GM21423 (cell line): ENCODE results near the gene RBM5.
A peak's percentile ranks its signal among the peaks of the same experiment; 100 is the strongest.
"Not testable (repeated sequence)": the region's sequence is repeated elsewhere in the genome, so short reads cannot be mapped to it uniquely, and the experiment has no call there.

ENCODE experiments used
- ATAC-seq: cut with Tn5 transposase; IDR thresholded peaks from one replicate; pipeline ENCODE4 v1.9.1; 2021; ENCODE audit warnings: mild to moderate bottlenecking, moderate library complexity; ENCODE audit not compliant: unreplicated experiment

The RBM5 gene

DNA sequence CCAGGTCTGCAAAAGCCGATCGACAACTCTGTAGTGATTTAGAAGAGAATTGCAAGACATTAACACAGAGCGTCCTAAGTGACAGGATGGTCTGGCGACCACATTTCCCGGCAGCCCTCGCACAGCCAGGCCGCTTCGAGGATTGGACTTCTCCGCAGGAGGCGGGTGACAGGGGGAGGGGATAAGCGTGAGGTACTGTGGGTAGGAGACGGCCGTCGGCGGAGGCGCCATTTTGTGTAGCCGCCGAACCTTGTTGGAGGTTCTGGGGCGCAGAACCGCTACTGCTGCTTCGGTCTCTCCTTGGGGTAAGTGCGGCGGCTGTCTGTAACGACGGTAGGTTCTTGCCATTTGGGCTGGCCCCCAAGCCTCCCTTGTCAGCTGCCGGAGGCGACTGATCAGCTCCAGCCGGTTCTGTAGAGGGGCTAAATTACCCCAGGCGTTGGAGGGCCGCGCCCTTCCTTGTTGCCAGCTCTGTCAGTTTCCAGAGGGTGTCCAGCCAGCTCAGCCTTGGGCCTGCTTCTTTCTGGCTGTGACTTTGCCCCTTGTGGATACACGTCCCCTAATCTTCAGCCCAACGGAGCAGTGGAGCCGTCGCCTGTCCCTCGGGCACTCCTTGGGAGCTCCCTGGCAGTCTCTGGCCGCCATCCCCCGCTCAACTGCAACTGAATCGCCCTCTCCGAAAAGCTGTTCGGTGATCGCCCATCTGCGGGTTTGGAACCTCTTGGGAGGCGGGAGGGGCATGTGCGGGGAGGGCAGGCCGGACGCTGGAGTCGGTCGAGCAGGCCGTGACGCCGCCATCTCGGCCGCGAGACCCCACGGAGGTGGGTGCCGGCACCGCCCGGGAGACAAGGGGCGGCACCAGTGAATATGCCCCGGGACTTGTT lies at the start of gene RBM5:
RBM5 (plus strand) TSS at position 195 of the 884 bp plus-strand sequence. CDS start 1,516 bp downstream, outside the sequence.
- peak; percentile 98 for ATAC-seq

DNA sequence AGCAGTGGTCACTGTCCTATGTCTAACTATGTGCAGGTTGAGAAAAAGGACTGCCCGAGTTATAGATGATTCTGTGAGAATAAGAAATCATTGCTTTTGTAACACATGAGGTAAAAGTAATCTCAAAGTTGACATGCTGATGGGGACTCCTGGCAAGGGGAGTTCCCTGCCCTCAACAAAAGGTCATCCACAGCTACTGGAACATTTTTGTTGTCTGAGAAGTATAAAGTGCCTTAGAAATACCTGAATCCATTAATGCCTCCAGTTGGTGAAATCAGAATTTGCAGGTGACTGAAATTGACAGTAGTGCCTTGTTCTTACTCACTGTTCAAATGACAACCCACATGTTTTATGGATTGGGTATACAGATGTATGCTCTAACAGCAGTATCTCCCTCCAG lies 43.7 kb upstream of the RBM5 start:
- no peak for ATAC-seq

DNA sequence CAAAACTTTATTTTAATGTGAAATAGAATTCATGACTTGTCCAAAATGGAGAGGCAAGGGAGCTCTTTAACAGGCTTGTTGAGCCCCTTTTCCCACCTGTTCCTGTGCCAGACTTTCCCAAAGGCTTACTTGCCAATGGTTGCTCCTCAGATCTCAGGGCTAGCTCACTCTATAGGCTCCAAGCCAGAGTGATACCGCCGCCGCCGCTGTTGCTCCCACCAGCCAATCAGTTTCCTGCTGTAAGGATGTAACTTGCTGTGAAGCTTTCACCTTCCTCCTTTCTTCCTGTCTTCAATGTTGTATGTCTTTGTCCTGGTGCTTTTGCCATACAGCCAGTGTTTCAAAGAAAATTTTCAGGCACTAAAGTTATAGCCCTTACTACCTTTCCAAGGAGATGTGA lies 41.3 kb upstream of the RBM5 start:
- ATAC-seq = no peak

DNA sequence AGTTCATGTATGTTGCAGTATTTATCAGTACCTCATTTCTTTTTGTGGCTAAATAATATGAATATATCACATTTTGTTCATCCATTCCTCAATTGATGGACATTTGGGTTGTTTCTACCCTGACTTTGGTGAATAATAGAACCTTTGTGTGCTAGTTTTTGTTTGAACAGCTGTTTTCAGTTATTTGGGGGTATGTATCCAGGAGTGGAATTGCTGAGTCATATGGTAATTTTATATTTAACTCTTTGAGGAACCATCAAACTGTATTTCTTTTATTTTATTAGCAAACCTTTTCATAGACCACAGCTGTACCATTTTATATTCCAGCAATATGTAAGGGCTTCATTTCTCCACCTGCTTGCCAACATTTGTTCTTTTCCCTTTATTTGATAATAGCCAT lies 38.4 kb upstream of the RBM5 start:
- no peak for ATAC-seq

DNA sequence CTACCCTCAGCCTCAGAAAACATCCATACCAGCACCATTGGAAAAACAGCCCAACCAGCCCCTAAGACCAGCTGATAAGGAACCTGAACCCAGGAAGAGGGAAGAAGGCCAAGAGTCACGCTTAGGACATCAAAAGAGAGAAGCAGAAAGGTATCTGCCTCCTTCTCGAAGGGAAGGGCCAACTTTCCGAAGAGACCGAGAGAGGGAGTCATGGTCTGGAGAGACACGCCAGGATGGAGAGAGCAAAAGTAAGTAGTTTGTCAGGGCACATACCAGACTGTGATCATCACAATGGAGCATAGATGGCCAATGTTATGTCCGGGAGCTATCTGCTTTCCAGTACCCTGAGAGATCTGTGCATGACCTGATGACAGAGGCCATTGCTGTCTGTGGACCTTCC lies 31.0 kb upstream of the RBM5 start:
- no peak for ATAC-seq

DNA sequence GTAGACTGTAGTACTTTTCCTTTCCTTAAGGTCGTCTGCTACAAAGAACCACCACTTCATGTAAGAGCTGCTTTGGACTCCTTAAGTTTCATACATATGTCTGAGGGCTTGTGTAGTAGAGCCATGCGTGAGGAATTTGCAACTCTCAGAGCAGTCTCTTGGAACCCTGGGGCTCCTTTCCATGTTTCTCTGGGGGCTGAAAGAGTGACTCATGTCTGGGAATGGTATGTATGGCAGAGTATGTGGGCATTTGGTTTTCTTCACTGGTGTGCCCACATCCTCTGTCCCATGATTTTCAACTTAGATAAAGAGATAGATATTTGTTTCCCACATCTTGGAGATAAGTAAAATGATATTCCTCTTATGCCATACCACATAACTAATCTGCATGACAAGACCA lies 20.6 kb upstream of the RBM5 start:
- no peak for ATAC-seq

DNA sequence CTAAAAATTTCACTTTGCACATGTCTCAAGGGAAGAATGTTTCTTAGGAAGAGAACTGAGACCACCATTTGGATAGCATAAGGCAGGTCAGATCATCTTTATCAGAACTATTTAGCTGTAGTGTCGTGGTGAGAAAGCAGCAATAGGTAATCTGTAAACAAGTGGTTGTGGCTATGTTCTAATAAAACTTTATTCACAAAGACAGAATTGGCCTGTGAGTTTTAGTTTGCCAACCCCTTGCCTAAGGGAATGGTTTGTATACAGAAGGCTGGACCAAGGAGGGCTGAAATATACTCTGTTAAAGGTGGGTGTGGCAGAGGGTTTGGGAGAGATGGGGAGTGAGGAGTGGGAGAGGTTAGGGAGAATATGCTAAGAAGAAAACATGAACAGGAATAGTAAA lies 10.6 kb upstream of the RBM5 start:
- no peak for ATAC-seq

DNA sequence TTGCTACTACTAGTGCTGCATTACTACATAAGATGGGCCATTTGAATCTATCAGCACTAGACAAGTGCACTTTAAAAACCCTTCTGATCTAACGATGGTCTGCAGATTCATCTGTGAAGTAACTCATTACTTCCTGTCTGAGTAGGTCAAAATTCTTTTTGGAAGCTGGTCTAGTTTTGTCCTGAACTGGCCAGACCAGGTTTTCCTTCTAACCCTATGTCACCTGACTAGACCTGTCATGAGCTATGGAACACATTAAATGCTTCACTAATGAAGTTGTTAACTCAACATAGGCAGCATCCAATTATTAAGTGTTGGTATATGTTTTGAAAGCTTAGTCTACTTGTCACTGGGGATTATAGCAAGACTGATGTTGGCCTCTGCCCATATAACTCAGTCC lies 10.1 kb upstream of the RBM5 start:
- ATAC-seq = no peak

DNA sequence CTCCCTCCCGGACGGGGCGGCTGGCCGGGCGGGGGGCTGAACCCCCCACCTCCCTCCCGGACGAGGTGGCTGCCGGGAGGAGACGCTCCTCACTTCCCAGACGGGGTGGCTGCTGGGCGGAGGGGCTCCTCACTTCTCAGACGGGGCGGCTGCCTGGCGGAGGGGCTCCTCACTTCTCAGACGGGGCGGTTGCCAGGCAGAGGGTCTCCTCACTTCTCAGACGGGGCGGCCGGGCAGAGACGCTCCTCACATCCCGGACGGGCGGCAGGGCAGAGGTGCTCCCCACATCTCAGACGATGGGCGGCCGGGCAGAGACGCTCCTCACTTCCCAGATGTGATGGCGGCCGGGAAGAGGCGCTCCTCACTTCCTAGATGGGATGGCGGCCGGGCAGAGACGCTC lies 3.8 kb upstream of the RBM5 start:
- not testable (repeated sequence) for ATAC-seq

DNA sequence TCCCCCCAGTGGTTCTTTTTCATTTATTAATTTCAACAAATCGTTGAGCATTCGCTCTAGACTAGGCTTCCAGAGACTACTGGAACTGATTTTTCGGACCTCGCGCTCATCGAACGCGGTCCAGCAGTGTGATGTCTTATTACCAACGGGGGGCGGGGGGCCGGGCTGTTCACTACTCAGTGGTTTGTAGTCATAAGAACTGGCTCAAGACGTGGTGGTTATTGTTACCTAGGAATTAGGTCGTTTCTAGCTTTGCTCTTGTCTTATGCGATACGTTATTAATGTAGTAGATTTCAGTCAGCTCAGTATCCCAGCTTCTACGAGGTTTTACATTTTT lies 858 bp downstream of the RBM5 start:
- peak; percentile 14 for ATAC-seq

DNA sequence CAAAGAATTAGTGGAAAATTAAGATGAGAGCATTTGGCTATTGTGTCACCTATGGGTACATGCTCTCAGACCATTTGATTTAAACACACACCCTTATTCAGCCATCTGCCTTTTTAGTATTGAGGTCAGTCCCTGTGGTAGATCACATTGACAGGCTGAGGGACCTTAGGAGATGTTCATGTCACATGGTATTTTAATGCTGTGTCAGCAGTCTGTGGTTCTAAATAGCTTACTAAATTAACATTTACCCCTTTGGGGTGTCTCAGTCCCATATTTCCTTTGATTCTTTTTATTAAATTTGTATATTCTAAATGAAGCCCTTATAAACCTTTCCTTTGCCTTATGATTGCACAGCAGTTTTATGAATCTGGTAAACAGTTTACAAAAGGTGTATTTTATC lies 2.3 kb downstream of the RBM5 start:
- ATAC-seq = no peak

DNA sequence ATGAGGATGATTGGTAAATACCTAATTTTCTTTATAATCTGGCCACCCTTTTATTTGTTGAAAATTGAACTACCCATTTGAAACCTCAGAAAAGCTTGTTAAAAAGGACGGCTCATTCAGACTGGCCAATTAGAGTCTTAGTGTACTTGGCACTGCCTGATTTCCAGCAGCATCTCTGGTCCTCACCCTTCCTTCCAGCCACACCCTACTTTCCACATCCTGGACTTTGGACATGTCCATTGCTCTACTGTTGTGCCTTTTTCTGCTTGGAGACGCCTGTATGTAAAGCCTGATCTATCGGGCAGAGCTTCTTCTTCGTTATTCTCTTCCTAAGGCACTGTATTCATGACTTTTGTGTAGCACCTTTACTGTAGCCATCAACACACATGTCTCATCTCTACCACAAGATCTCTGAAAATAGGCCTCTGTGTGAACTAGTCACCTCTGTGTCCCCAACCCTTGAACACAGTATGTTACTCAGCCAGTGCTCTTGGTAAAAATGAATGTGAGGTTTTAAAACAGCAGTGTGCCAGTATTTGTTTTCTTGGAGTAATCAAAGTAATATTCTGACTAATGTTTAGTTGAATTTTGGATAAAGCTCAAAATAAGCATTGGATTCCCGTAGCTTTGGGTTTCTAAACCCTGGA lies 6.8 kb downstream of the RBM5 start:
- no peak for ATAC-seq

DNA sequence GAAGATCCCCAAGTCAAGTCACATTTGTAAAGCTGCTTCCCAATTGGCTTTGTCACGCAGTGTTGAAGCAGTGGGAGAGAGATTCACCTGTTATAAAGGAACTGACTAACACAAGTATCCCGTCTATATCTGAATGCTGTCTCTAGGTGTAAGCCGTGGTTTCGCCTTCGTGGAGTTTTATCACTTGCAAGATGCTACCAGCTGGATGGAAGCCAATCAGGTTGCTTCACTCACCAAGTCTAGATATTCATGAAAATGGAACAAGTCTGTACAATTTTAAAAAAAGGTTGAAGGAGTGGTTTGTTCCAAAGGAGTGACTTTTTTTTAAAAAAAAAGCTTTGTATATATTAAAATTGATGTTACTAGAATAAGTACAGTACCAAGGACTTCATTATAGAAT lies 11.7 kb downstream of the RBM5 start:
- no peak for ATAC-seq

DNA sequence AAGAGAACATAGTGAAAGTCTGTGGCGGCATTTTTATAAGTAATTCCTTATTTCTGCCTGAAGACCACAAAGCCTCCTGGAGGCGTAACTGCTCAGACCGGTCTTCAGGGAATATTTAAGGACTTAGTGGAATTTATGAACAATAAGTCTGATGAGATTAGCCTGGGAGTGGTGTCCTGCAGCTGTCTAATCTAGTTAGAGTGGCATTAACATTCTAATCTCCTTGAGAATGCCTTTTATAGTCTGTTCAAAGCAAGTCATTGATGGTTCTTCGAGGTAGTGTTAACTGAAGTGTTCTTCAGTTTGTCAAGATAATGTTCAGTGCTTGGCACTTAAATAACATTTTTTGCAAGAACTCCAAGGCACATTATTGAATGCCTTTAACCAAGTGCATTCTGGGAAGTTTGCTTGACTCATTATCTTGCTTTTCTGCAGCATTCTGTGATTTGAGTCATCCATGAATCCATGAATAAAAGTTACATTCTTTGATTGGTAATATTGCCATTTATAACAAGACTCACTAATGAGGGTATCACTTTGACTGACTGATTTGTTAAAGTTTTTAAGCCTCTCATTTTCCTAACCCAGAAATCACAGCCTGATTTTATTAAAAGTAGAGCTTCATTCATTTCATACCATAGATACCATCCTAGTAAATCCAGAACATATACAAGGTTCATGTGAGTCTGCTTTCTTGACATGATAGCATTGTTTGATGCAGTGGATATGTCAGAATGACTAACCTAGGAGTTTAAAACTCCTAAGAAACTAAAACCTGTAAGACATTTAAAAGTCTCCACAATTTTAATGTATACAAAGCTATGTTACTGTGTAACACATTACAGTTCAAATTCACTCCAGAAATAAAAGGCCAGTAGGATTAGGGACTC lies 12.5 kb downstream of the RBM5 start:
- ATAC-seq = no peak

DNA sequence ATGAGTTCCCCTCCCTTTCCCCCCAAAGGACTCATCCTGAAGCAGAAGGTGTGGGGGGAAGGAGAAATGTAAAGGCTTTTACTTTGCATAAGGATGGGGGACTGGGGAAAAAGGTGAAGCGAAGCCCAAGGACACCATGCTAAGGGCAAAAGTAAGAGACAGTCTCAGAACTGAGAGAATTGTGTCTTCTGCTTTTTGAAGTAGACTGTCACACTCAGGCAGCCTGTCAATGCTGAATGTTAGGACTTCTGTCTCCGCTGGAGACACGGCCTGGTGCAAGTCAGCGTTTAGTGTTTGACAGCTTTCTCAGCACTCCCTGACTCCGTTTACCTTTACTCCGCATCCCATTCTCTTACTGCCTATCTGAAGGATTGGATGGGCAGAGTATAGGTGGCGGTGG lies 13.8 kb downstream of the RBM5 start:
- ATAC-seq = no peak

DNA sequence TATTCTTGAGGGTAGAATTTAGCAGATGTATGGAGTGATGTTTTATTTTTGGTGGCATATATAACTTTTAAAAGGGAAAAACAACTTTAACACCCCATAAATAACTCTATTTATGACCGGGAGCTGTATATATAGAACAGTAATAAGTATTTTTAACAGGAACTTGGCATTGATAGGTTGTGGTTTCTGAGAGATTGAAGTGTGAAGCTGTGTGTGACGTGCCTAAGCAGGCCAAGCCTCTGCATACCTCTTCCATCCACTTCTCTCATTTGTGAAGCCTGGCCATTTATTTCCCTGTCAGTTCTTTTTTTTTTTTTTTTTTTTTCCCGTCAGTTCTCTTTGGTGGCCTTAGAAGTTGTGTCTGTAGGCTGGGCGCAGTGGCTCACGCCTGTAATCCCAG lies 23.0 kb downstream of the RBM5 start:
- no peak for ATAC-seq

DNA sequence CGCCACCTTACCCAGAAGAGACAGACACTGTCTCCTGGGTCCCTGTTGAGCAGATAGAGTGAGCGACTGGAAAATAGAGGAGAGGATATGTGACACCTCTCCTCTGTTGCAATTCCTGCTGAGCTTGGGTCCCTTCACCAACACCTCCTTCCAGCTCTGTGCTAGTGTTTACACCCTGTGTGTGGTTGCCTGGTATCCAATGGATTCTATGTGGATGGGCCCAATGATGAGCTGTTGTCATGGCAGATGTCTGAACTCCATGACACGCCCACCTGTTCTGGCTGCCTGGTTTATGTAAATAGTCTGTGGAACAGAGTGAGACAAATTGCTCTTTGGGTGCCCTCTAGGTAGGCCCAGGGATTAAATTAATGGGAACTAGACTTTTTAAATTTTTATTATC lies 23.7 kb downstream of the RBM5 start:
- ATAC-seq = no peak

DNA sequence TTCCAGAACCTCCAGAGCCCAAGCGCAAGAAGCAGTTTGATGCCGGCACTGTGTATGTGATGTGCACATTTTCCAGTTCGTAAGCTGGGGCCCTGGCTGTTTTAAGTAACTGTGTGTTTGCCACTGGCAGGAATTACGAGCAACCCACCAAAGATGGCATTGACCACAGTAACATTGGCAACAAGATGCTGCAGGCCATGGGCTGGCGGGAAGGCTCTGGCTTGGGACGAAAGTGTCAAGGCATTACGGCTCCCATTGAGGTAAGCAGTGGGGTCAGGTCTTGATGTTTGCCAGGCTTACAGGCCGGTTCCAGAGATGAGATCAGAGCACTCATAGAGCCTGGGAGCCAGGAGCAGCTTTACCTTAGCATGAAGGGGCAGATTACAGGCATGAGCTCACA lies 28.4 kb downstream of the RBM5 start:
- ATAC-seq = no peak

DNA sequence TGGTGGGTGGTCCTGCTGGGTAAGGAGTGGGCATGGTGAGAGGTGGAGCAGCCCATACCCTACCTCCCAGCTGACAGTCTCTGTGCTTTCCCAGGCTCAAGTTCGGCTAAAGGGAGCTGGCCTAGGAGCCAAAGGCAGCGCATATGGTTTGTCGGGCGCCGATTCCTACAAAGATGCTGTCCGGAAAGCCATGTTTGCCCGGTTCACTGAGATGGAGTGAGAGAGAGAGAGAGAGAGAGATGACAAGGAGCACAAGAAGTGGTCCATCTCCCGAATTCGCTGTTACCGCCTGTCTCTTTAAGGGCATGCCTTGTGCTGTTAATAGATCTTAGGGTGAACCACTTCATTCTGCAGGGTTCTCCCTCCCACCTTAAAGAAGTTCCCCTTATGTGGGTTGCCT lies 29.5 kb downstream of the RBM5 start:
- no peak for ATAC-seq

DNA sequence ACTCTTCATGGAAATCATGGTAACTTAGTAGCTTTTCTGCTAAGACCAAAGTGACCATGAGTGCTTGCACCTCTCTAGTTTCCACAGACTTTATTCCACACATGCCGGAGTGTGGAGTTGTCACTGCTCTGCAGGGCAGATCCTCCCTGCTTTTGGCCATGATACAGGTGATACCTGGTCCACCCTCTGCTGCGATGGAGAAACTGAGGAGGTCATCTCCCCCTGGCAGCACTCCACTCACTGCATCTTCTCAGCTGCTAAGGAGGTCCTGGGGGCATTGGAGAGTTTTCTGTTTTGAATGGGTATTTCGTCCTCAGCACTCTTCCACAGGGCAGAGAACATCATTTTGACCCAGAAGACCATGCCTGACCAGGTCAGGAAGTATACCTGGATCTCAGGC lies 31.1 kb downstream of the RBM5 start:
- ATAC-seq = no peak

DNA sequence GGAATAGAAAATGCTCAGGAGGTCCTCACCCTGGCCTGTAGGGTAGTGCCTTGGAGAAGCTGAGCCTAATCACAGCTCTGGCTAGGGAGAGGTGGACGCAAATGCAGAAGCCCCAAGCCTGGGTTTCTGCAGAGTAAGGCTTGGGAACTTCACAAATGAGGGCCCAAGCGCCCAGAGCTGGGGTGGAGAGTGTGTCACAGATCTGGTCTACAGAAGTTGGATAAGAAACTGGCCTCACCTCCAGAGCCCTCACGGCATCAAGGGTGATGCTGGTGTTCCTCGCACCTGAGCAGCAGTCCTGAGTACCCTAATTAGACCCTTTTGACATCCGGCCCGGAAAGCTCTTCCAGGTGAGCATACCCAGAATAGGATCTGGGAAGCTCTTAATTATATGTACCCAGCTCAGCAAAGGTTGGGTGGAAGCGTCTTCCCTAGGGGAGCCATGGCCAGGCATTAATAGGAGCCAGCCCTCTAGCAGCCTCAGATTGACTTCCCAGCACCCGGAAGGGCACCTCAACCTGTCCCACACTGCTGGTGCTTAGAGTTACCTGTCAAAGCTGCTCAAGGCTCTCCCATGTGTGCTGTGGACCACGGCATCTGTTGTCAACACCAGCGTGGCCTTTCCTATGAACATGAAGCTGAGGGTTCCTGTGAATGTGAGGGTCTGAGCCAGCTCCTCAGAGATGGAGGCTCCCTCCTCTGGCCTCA lies 31.8 kb downstream of the RBM5 start:
- no peak for ATAC-seq
